GM12878 (cell line): ENCODE data around the gene LAD1. TPM values are rescaled to one million over a fixed set of nuclear protein-coding genes. Genes with fewer than 3 reads are reported as not detected.

Source experiments
- ATAC-seq: fragments of 200-7000 bp; cut with Tn5 transposase; 3 replicates; pipeline ENCODE4 v1.9.1; 2020; ENCODE audit warnings: mild to moderate bottlenecking, moderate library complexity
- BruUV-seq: library from RNA; stranded (reverse); fragments of 400-500 nt; replicated peaks from 2 replicates; lab custom pipeline; 2021; lab: Mats Ljungman, UMichigan
- CTCF ChIA-PET: fragments of 300-600 bp; sonication (Branson Sonifier 250); formaldehyde crosslinking; extraction: SDS; loops from one replicate; lab custom pipeline; 2021; ENCODE audit warnings: inconsistent platforms; lab: Yijun Ruan, JAX
- POLR2A ChIA-PET: fragments of 350-600 bp; formaldehyde crosslinking; extraction: SDS; loops from one replicate; lab custom pipeline; 2021; ENCODE audit warnings: inconsistent platforms; lab: Charles Lee
- RAD21 ChIA-PET: fragments of 300-600 bp; sonication (Branson Sonifier 250); formaldehyde crosslinking; loops from one replicate; lab custom pipeline; 2023; ENCODE audit warnings: antibody characterized with exemption; ENCODE audit not compliant: unreplicated experiment; lab: Charles Lee
- SMC1A ChIA-PET: fragments of 300-600 bp; sonication (Branson Sonifier 250); formaldehyde crosslinking; loops from one replicate; lab custom pipeline; 2023; ENCODE audit not compliant: unreplicated experiment, uncharacterized antibody; lab: Charles Lee
- DNase-seq: peaks from one replicate; pipeline ENCODE4 v3.0.0-alpha.2; 2011; ENCODE audit warnings: low read depth, low spot score
- FAIRE-seq: peaks from 3 replicates; lab custom pipeline; 2011; peaks lifted over from hg19 to GRCh38; lab: Jason Lieb, UNC
- H2AFZ ChIP-seq: 2 replicates; pipeline ENCODE4 v1.6.0; 2011; ENCODE audit warnings: low read depth, low read length, control low read depth; ENCODE audit not compliant: control insufficient read depth
- H3K27ac ChIP-seq: 2 replicates; pipeline ENCODE4 v1.5.1; 2011; ENCODE audit warnings: control low read depth; ENCODE audit not compliant: control insufficient read depth, insufficient read depth
- H3K27me3 ChIP-seq, 2 experiments: replicated peaks in 1 of 2; 2 replicates each; pipeline versions ENCODE4 v1.6.0 to v1.6.1; 2011; ENCODE audit warnings: low read length in 1 of 2; ENCODE audit not compliant: control insufficient read depth in 2 of 2, insufficient read depth in 2 of 2
- H3K36me3 ChIP-seq, 2 experiments: 2 replicates each; pipeline ENCODE4 v1.5.1; 2011; ENCODE audit warnings: low read length in 1 of 2; ENCODE audit not compliant: control insufficient read depth in 2 of 2, insufficient read depth in 2 of 2
- H3K4me1 ChIP-seq: 2 replicates; pipeline ENCODE4 v1.6.1; 2011; ENCODE audit warnings: mild to moderate bottlenecking, low read length, moderate library complexity, mixed read lengths; ENCODE audit not compliant: control insufficient read depth, insufficient read depth
- H3K4me2 ChIP-seq: 2 replicates; pipeline ENCODE4 v1.6.0; 2011; ENCODE audit warnings: control low read depth; ENCODE audit not compliant: control insufficient read depth, insufficient read depth
- H3K4me3 ChIP-seq: fragments of 200-600 bp; sonication (generic); 2 replicates; pipeline ENCODE4 v1.5.1; 2016
- H3K79me2 ChIP-seq: 2 replicates; pipeline ENCODE4 v1.6.0; 2011; ENCODE audit warnings: low read length; ENCODE audit not compliant: control insufficient read depth, insufficient read depth
- H3K9ac ChIP-seq: 2 replicates; pipeline ENCODE4 v1.8.0; 2011; ENCODE audit warnings: low read length, control low read depth, mixed read lengths; ENCODE audit not compliant: control insufficient read depth, insufficient read depth
- H3K9me3 ChIP-seq: replicated peaks from 3 replicates; pipeline ENCODE4 v1.5.1; 2011; ENCODE audit warnings: mild to moderate bottlenecking, low read length; ENCODE audit not compliant: control insufficient read depth, insufficient read depth
- H4K20me1 ChIP-seq: 2 replicates; pipeline ENCODE4 v1.6.0; 2011; ENCODE audit not compliant: control insufficient read depth, insufficient read depth
- CREB1 ChIP-seq: IDR thresholded peaks from 2 replicates; pipeline ENCODE4 v1.6.1; 2012; ENCODE audit warnings: low read depth, mild to moderate bottlenecking, inconsistent platforms
- EED ChIP-seq: sonication (generic); IDR thresholded peaks from 2 replicates; pipeline ENCODE4 v1.6.1; 2016; ENCODE audit warnings: antibody characterized with exemption, low read depth
- EP300 ChIP-seq, 2 experiments: fragments of 150-350 bp in 1 of 2; IDR thresholded peaks; 2 replicates each; pipeline ENCODE4 v1.6.1; 2011 to 2012; ENCODE audit warnings: low read depth in 2 of 2, low read length in 2 of 2, borderline replicate concordance in 1 of 2, improper control_type of control experiment in 1 of 2, inconsistent platforms in 1 of 2; ENCODE audit not compliant: control insufficient read depth in 1 of 2
- FOS ChIP-seq: IDR thresholded peaks from 3 replicates; pipeline ENCODE4 v1.6.1; 2011; ENCODE audit warnings: borderline replicate concordance; ENCODE audit not compliant: insufficient read length; ENCODE audit errors: extremely low read depth
- MTA3 ChIP-seq: IDR thresholded peaks from 2 replicates; pipeline ENCODE4 v1.6.1; 2012; ENCODE audit warnings: low read length, inconsistent platforms, borderline replicate concordance
- NRF1 ChIP-seq: conservative IDR thresholded peaks from 2 replicates; pipeline ENCODE4 v1.6.1; 2011; ENCODE audit warnings: mild to moderate bottlenecking, low read depth, low read length, improper control_type of control experiment
- POU2F2 ChIP-seq: IDR thresholded peaks from 3 replicates; pipeline ENCODE4 v1.6.1; 2011; ENCODE audit warnings: low read depth, mild to moderate bottlenecking, low read length, borderline replicate concordance
- RBBP5 ChIP-seq: fragments of 200-600 bp; sonication (generic); conservative IDR thresholded peaks from 2 replicates; pipeline ENCODE4 v1.6.1; 2016
- SMARCA5 ChIP-seq: fragments of 450-650 bp; IDR thresholded peaks from 2 replicates; pipeline ENCODE4 v1.6.1; 2017; ENCODE audit warnings: mild to moderate bottlenecking
- SREBF2 ChIP-seq: IDR thresholded peaks from 2 replicates; pipeline ENCODE4 v1.6.1; 2012; ENCODE audit warnings: mild to moderate bottlenecking, low read length
- TARDBP ChIP-seq: IDR thresholded peaks from 2 replicates; pipeline ENCODE4 v1.6.1; 2016; ENCODE audit warnings: borderline replicate concordance
- TCF7 ChIP-seq: IDR thresholded peaks from 2 replicates; pipeline ENCODE4 v1.6.1; 2014; ENCODE audit warnings: antibody characterized with exemption, borderline replicate concordance
- ZSCAN29 ChIP-seq: fragments of 450-650 bp; IDR thresholded peaks from 2 replicates; pipeline ENCODE4 v1.6.1; 2017; ENCODE audit warnings: mild to moderate bottlenecking, moderate library complexity
- ZZZ3 ChIP-seq: IDR thresholded peaks from 2 replicates; pipeline ENCODE4 v1.6.1; 2011; ENCODE audit warnings: low read depth; ENCODE audit not compliant: control insufficient read depth, insufficient read length
- WGBS: methylation state at CpG from one replicate; pipeline ENCODE4 v1.1.6; 2016; ENCODE audit warnings: low lambda C conversion rate; ENCODE audit not compliant: insufficient replicate concordance, insufficient coverage; ENCODE audit errors: missing lambda C conversion rate; 5-methylcytosine and 5-hydroxymethylcytosine counted together
- in situ Hi-C: fragments of 300-500 bp; cut with MboI; formaldehyde crosslinking; loops from 9 replicates; pipeline ENCODE4 v1.14.3; 2018; ENCODE audit warnings: mixed read lengths
- intact Hi-C: fragments of 100-400 bp; cut with micrococcal nuclease; formaldehyde crosslinking; loops from one replicate; pipeline ENCODE4 v1.14.2; 2022; ENCODE audit not compliant: unreplicated experiment
- polyA plus RNA-seq, 11 experiments: library from polyadenylated mRNA; depleted of rRNA in 4 of 11; unstranded in 6 of 11; stranded (reverse) in 5 of 11; fragments of >200 nt; fragmentation: Nextera tagmentation in 4 of 11; fragmentation: Illumina TruSeq in 1 of 11; extraction: Ambion mirVana in 4 of 11; extraction: Trizol in 1 of 11; gene quantifications; 1 replicate in 1 of 11; 2 replicates in 10 of 11; pipeline versions ENCODE4 v1.2.1 to v1.2.3, GENCODE V29; 2011 to 2016; ENCODE audit warnings: inconsistent platforms in 2 of 11, missing spikeins in 2 of 11, low read depth in 1 of 11
- total RNA-seq, 4 experiments: library from RNA; depleted of rRNA in 3 of 4; stranded (reverse); fragments of >200 nt in 3 of 4; fragmentation: Illumina TruSeq in 1 of 4; extraction: Trizol in 1 of 4; gene quantifications; 2 replicates each; pipeline versions ENCODE4 v1.2.1 to v1.2.3, GENCODE V29; 2013 to 2021
- TF ChIP-seq, protein P1 (sequence below): IDR thresholded peaks from 2 replicates; pipeline ENCODE4 v1.6.1; 2011; ENCODE audit warnings: borderline replicate concordance, low read depth, mild to moderate bottlenecking, moderate library complexity, mixed read lengths, low read length; ENCODE audit not compliant: insufficient read depth; ENCODE audit errors: extremely low read length
- TF ChIP-seq, protein P2 (sequence below): IDR thresholded peaks from 2 replicates; pipeline ENCODE4 v1.6.1; 2011; ENCODE audit warnings: borderline replicate concordance, low read depth, mild to moderate bottlenecking, moderate library complexity, low read length; ENCODE audit not compliant: insufficient read depth, poor library complexity, severe bottlenecking

Gene LAD1
- total and polyA plus RNA-seq, 10 of the 15 experiments (the other 5 are each of a cell fraction or from before 2014, with no cell fraction given), result 0.05 to 0.48 (median 0.32) TPM; not detected in 3

DNA sequence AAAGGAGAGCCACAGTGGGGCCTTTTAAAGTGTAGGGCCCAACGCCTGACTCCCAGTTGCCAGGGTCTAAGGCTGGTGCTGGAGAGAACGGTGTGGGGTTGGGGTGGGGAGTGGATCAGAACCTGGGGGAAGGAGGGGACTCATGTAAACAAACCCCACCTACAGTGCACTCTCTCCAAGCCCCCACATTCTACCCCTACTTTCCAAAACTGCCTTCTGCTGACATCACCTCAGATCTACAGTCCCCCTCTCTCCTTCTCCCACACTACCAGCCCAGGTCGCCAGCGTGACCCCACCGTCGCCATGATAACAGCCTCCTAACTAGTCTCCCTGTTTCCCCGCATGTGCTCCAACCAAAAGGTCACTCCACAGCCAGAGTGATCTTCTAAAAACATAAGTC is 48.2 kb downstream of the LAD1 start:
- no peak for ATAC-seq
- no peak overlapping the region for H3K9ac ChIP-seq
- WGBS, result 30% methylated on average over 6 of the region's 7 CpGs
- in situ Hi-C loops (no loop called here), intact Hi-C loops (no loop called here)
- BruUV-seq, result no TSS peak
- H2AFZ ChIP-seq, result no peak overlapping the region
- H3K4me1 ChIP-seq, result no peaks in the 10 kb centered on the region
- no peak for FAIRE-seq
- H3K4me2 ChIP-seq, result no peak overlapping the region
- H3K36me3 ChIP-seq, result no peaks in the 10 kb centered on the region
- CTCF ChIA-PET, result interaction anchor here (0.7 to 4.4 kb wide), 7 partner anchors 11 to 161 kb away, joined by 3 to 36 read pairs (median 7); no protein-coding TSS in a partner anchor
- POLR2A ChIA-PET, result no interaction called here
- no peak overlapping the region for H3K4me3 ChIP-seq
- no peaks in the 10 kb centered on the region for H4K20me1 ChIP-seq
- H3K27me3 ChIP-seq, result peaks cover 0 to 1% of the 10 kb centered on the region in 2 experiments; a peak in 2 of 4 replicates
- RAD21 ChIA-PET, result interaction anchor here (1.2 to 1.4 kb wide), 2 partner anchors 69 to 85 kb away, joined by 3 to 5 read pairs; no protein-coding TSS in a partner anchor
- TF ChIP-seq SMARCA5 (no peak), SREBF2 (no peak), TCF7 (no peak), CREB1 (no peak), TARDBP (no peak), NRF1 (no peak), POU2F2 (no peak), RBBP5 (no peak), ZZZ3 (no peak), EP300 (IDR thresholded peaks at IDR 0.05; ENCODE audit: borderline replicate concordance in 1 of 2, control insufficient read depth in 1 of 2, low read depth in 2 of 2, low read length in 2 of 2) (no peak), FOS (no peak), MTA3 (no peak), EED (no peak), ZSCAN29 (no peak)
- TF ChIP-seq, protein P1, sequence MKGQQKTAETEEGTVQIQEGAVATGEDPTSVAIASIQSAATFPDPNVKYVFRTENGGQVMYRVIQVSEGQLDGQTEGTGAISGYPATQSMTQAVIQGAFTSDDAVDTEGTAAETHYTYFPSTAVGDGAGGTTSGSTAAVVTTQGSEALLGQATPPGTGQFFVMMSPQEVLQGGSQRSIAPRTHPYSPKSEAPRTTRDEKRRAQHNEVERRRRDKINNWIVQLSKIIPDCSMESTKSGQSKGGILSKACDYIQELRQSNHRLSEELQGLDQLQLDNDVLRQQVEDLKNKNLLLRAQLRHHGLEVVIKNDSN, result no peak
- TF ChIP-seq, protein P2, sequence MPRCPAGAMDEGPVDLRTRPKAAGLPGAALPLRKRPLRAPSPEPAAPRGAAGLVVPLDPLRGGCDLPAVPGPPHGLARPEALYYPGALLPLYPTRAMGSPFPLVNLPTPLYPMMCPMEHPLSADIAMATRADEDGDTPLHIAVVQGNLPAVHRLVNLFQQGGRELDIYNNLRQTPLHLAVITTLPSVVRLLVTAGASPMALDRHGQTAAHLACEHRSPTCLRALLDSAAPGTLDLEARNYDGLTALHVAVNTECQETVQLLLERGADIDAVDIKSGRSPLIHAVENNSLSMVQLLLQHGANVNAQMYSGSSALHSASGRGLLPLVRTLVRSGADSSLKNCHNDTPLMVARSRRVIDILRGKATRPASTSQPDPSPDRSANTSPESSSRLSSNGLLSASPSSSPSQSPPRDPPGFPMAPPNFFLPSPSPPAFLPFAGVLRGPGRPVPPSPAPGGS, result no peak
- no peaks in the 10 kb centered on the region for H3K9me3 ChIP-seq
- H3K27ac ChIP-seq, result no peak overlapping the region
- SMC1A ChIA-PET, result no interaction called here
- H3K79me2 ChIP-seq, result no peaks in the 10 kb centered on the region
- DNase-seq, result no peak
